HTERT RPE-1 (cell line): ENCODE data around the gene NFIX.

Experiments used
- in situ Hi-C: fragments of 300-500 bp; cut with MboI; formaldehyde crosslinking; loops from 4 replicates; pipeline ENCODE4 v1.14.3; 2020; ENCODE audit warnings: low sequenced_read_pairs

Gene NFIX

DNA sequence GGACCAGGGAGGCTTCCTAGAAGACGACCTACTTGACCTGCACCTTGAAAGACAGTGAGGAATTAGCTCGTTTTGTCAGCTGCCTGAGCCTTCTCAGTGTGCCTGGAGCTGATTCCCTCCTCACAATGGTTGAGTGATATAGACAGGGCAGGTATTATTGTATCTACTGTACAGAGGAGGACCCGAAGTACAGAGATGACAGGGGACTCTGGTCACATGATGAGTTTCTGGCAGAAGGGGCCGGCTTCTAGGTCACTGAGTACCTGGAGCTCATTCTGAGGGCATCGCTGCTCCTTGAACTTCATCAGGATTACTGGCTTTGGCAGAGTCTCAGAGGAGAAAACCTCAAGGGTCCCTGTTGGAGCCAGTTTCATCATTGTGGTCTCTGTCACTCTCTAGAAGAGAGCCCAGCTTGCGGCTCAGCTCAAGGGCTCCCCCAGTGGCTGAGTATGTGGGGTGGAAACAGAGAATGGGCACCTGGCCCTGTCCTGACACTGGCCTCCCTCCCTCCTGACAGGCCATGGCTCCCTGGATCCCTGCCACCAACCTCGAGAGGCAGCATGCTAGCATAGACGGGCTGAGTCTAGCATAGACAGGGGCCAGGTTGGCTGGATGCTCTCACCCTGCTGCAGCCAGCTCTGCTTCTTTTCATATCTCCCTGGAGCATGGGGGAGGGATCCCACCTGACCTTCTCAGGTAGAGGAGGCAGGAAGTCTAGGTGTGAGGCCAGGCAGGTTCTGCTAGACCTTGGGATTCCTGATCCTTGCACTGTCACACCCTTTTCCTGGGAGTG is 38.7 kb downstream of the NFIX start:
- in situ Hi-C loops = no loop called here

- in situ Hi-C loops = no loop called here
Observed at GRCh38 chr19:13034636-13035035, 39.4 kb downstream of the NFIX start.

GRCh38 chr19:13035820-13036365 is 40.6 kb downstream of the NFIX start:
- in situ Hi-C loops = no loop called here

- in situ Hi-C loops = no loop called here
Observed at GRCh38 chr19:13036366-13036976, 41.2 kb downstream of the NFIX start.

- in situ Hi-C loops = no loop called here
Observed at GRCh38 chr19:13037161-13037560, 41.9 kb downstream of the NFIX start.

DNA sequence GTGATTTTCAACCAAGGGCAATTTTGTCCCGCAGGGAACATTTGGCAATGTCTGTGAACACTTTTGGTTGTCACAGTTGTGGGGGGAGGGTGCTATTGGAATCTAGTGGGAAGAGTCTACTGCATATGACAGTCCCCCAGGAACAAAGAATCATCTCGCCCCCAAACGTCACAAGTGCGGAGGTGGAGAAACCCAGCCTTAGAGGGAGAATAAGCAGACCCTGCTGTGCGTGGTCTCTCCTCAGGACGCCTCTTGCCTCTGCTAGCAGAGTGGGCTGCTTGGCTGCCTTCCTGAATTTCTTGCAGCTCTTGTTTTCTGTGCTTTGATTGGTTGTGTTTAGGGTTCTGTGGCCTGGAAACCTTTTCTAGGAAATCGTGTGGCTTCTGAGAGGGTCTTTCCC is 42.5 kb downstream of the NFIX start:
- in situ Hi-C loops = no loop called here

DNA sequence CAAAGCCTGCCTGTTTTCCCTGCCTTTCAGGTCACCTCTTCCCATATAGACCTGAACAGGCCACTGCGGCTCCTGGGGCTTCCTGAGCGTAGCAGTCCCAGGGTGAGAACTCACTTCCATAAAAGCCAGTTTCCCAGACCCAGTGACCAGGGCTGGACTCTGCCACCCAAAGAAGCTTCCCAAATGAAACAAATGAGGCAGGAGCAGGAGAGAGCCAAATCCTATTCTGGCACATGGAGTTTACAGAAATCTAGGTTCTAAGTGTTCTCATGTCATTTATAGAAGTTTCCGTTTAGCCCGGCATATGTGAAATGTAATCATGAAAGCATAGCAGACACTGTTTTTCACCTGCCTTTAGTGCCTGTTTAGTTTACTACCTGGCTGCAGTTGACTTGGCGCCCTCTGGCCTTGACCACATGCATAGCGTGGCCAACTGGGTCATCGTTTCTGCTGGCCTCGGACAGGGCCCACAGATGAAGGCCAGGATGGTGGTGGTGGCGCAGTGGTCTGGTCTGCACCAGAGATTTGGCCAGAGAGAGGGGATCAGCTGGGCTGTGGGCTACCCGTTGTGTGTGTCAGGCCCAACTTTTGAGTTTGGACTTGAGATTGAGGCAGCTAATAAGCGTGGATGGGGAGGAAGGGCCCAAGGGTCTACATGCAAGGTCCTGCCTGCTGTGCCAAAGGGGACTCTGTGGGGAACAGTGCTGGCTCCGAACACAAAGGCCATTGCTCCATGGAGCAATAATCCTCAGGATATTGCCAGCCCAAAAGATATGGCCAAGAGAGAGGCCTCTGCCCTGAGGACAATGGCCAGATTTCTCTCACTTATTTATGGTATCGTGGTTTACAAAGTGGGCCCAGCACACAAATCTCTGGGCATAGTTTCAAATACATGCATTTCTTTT is 43.3 kb downstream of the NFIX start:
- in situ Hi-C loops = no loop called here

DNA sequence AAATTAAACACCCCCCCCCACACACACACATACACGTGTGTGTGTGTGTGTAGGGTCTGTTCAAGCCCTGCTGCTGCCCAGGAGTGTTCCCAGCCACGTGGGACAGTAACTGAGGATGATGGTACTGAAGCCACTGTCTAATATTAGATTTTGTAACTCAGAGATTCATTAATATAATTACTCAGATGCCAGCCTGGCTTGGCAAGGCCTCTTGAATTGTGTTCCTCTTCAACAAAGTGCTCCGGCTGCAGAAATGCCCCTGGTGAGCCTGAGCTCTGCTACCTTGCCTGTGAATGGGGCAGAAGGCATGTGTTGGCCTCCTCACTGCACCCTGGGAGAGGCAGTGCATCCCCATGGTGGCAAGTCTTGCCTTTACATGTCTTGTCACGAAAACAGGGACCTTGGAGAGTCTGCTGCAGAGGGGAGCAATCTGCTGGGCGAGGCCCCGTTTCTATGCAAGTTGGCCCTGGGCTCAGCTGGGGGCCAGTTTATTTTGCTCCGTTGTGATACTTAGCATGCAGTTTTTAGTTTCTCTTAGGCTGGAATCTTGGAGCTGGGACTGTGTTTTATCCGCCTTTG is 44.0 kb downstream of the NFIX start:
- in situ Hi-C loops = no loop called here

DNA sequence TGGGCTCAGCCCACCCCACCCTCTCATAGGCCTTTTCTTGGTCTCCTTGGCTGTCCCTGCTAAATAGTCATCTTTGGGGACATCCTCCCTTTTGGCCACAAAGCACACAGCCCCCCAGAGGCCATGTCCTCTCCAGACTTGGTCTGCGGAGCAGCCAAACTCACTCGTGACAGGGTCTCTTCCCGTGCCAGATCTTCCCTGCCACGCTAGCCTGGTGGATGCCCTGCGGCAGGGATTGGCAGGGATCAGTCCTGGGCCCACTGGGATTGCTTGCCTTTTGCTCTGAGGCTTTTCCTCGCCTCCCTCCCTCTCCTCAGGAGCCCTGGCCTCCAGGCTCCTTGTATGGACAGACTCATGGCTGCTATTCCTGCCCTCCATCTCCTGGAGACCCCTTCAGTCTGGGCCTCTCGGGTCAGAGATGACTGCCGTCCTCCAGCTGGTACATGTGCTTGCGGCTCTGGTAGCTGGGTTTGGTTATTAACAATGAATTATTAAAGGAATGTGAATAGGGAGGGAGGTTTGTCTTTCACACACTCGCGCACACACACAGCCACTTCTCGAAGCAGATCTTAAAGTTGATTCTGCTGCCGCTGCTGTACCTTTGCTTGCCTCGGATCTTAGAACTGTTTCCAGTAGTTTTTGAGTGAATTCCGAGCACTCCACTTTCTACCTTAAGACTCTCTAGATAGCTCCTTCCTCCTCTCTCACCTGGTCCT is 45.1 kb downstream of the NFIX start:
- in situ Hi-C loops = no loop called here

DNA sequence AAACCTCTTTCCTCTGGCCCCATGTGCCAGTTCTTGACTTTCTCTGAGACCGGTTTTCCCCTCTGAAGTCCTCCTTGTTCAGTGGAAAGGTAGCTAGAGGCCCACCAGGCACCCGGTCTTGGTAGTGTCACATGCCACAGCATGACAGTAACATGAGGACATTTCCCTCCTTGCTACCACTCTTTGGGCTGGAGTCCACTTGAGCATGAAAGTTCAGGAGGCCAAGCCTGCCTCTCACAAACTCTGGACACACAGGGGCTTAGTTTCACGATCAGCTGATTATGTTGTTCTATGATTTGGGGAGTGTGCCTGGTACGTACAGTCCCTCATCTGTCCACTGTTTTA is 45.6 kb downstream of the NFIX start:
- in situ Hi-C loops = no loop called here

DNA sequence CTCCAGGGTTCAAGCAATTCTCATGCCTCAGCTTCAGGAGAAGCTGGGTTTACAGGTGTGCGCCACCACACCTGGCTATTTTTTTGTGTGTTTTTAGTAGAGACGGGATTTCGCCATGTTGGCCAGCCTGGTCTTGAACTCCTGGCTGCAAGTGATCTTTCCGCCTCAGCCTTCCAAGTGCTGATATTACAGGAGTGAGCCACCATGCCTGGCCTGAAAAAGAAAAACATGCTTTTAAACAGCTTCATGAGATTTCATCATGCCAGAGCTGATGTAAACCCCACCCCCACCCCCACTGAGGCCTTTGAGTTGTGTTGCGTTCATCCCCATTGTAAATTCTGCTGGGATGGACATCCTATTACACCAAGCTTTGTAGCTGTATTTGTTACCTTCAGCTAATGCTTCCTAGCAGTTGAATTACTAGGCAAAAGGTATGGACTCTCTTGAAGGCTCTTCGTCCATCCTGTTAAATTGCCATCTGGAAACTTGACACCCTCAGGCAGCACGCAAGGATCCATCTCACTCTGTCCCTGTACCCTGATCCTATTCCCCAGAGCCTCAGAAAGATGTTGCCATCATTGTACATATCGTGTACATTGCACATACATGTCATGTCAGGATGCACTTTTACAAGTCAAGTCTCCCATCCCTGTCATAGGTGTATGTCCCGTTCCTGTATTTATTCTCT is 47.3 kb downstream of the NFIX start:
- in situ Hi-C loops = no loop called here

- in situ Hi-C loops = no loop called here
Observed at GRCh38 chr19:13043285-13043684, 48.0 kb downstream of the NFIX start.

GRCh38 chr19:13044231-13044836 is 49.1 kb downstream of the NFIX start:
- in situ Hi-C loops = no loop called here

GRCh38 chr19:13045812-13046211 is 50.5 kb downstream of the NFIX start:
- in situ Hi-C loops = no loop called here

GRCh38 chr19:13047374-13047773 is 52.1 kb downstream of the NFIX start:
- in situ Hi-C loops = no loop called here

- in situ Hi-C loops = no loop called here
Observed at GRCh38 chr19:13050274-13050673, 55.0 kb downstream of the NFIX start.

- in situ Hi-C loops = no loop called here
Observed at GRCh38 chr19:13051557-13052165, 56.4 kb downstream of the NFIX start.

DNA sequence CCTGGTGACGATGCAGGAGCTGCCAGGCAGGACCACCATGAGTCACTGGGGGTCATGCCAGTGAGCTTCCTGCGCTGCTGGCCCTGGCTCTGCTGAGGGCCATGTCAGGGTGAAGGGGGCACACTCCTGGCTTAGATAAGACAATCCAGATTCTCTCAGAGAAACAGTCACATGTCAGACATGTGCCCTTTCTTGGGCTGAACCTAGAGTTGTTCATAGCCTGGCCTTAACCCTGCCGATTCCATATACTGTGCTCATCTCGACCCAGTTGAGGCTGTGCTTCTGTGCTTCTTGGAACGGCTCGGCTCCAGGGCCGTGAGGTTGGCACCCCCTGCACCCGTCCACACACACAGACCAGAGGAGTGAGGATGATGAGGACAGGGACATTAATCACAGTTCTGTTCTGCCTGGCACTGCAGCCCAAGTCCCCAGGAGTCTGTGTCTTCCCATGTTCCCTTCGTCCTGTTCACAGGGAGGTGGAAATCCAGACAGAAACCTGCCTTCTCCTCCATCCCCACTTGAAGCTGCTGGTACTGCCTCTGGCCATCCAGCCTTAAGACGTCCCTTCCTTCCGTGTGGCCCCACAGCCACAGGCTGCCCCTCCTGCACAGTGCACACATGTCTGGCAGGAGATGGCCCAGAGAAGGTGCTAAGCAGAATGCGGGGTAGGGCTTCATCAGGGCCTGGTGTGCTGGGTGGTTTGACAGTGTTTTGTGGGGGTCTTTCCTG is 57.3 kb downstream of the NFIX start:
- in situ Hi-C loops = no loop called here
